Naive B cell (primary cell): Measurements from ENCODE around the gene MRPS18B. TPM values are rescaled to one million over a fixed set of nuclear protein-coding genes. Genes with fewer than 3 reads are reported as not detected.

Experiments used
- ATAC-seq, 2 donors: fragments of 150-1000 bp; cut with Tn5 transposase; 2 replicates each; pipeline ENCODE4 v1.10.0; 2021; ENCODE audit warnings: low read depth in 2 of 2, mild to moderate bottlenecking in 2 of 2, moderate library complexity in 2 of 2
- DNase-seq: peaks from one replicate; pipeline ENCODE4 v3.0.0; 2022
- H3K27ac Mint-ChIP-seq, 6 donors: one replicate each; pipeline ENCODE4 v1.8.0; 2020 to 2022; ENCODE audit warnings: mild to moderate bottlenecking in 6 of 6, mixed read lengths in 6 of 6, moderate library complexity in 5 of 6, inconsistent platforms in 2 of 6
- H3K27me3 Mint-ChIP-seq, 3 donors: one replicate each; pipeline ENCODE4 v1.8.0; 2021 to 2022; ENCODE audit warnings: mixed read lengths in 3 of 3, mild to moderate bottlenecking in 1 of 3
- H3K36me3 Mint-ChIP-seq, 2 donors: one replicate each; pipeline ENCODE4 v1.8.0; 2020 to 2022; ENCODE audit warnings: mixed read lengths in 2 of 2, inconsistent platforms in 1 of 2, mild to moderate bottlenecking in 1 of 2
- H3K4me1 Mint-ChIP-seq, 3 donors: one replicate each; pipeline ENCODE4 v1.8.0; 2020 to 2022; ENCODE audit warnings: mixed read lengths in 3 of 3, inconsistent platforms in 1 of 3, mild to moderate bottlenecking in 1 of 3, moderate library complexity in 1 of 3
- H3K4me3 Mint-ChIP-seq, 8 donors: one replicate each; pipeline ENCODE4 v1.8.0; 2020 to 2022; ENCODE audit warnings: mild to moderate bottlenecking in 8 of 8, mixed read lengths in 8 of 8, moderate library complexity in 8 of 8, inconsistent platforms in 2 of 8
- H3K9me3 Mint-ChIP-seq, 7 donors: one replicate each; pipeline ENCODE4 v1.8.0; 2020 to 2022; ENCODE audit warnings: mixed read lengths in 7 of 7, mild to moderate bottlenecking in 5 of 7, inconsistent platforms in 2 of 7, moderate library complexity in 1 of 7
- polyA plus RNA-seq, 6 donors: library from polyadenylated mRNA; unstranded; fragments of 300-500 nt; fragmentation: Illumina TruSeq; gene quantifications; one replicate each; pipeline ENCODE4 v1.2.3, GENCODE V29; 2021; ENCODE audit warnings: low read depth in 6 of 6

The MRPS18B gene
- polyA plus RNA-seq, 6 donors from 2014 or later = 101 to 221 (median 142) TPM

- H3K4me3 Mint-ChIP-seq = peak overlapping the region in 1 of 8 donors; percentile 97
- ATAC-seq (no peak), DNase-seq (no peak)
- peak overlapping the region in 4 of 6 donors; percentile 80 to 100 (median 92) for H3K27ac Mint-ChIP-seq
- H3K4me1 Mint-ChIP-seq = peaks cover 42 to 63% (median 61%) of the 10 kb centered on the region in 3 donors
- H3K27me3 Mint-ChIP-seq = no peaks in the 10 kb centered on the region
- peaks cover 22 to 30% of the 10 kb centered on the region in 2 donors for H3K36me3 Mint-ChIP-seq
- peaks cover 0 to 4% (median 0%) of the 10 kb centered on the region in 7 donors for H3K9me3 Mint-ChIP-seq
Observed at GRCh38 chr6:30612687-30613248, 4.9 kb upstream of the MRPS18B start.

- Mint-ChIP-seq H3K36me3 (peaks cover 22 to 30% of the 10 kb centered on the region in 2 donors), H3K27ac (peak overlapping the region; percentile 86 to 100 (median 100)), H3K4me3 (peak overlapping the region in 7 of 8 donors; percentile 40 to 97 (median 55)), H3K9me3 (peaks cover 0 to 4% (median 0%) of the 10 kb centered on the region in 7 donors), H3K27me3 (no peaks in the 10 kb centered on the region), H3K4me1 (peaks cover 43 to 64% (median 58%) of the 10 kb centered on the region in 3 donors)
- DNase-seq = no peak
- no peak for ATAC-seq
Observed at GRCh38 chr6:30613251-30614043, 4.2 kb upstream of the MRPS18B start.

GRCh38 chr6:30614044-30614842 is 3.4 kb upstream of the MRPS18B start:
- peaks cover 42 to 66% (median 58%) of the 10 kb centered on the region in 3 donors for H3K4me1 Mint-ChIP-seq
- ATAC-seq (no peak), DNase-seq (no peak)
- peaks cover 22 to 30% of the 10 kb centered on the region in 2 donors for H3K36me3 Mint-ChIP-seq
- H3K4me3 Mint-ChIP-seq = peak overlapping the region; percentile 94 to 100 (median 98)
- H3K27me3 Mint-ChIP-seq = no peaks in the 10 kb centered on the region
- peaks cover 0 to 4% (median 0%) of the 10 kb centered on the region in 7 donors for H3K9me3 Mint-ChIP-seq
- peak overlapping the region; percentile 99 to 100 (median 100) for H3K27ac Mint-ChIP-seq

GRCh38 chr6:30614843-30615218 is 2.8 kb upstream of the MRPS18B start:
- DNase-seq (peak; percentile 89), ATAC-seq (peak; percentile 59 to 60)
- peak overlapping the region; percentile 99 to 100 (median 100) for H3K27ac Mint-ChIP-seq
- H3K4me3 Mint-ChIP-seq = peak overlapping the region; percentile 94 to 100 (median 98)
- H3K27me3 Mint-ChIP-seq = no peaks in the 10 kb centered on the region
- H3K4me1 Mint-ChIP-seq = peaks cover 37 to 65% (median 54%) of the 10 kb centered on the region in 3 donors
- H3K36me3 Mint-ChIP-seq = peaks cover 22 to 30% of the 10 kb centered on the region in 2 donors
- H3K9me3 Mint-ChIP-seq = peaks cover 0 to 4% (median 0%) of the 10 kb centered on the region in 7 donors

- ATAC-seq (no peak), DNase-seq (peak; percentile 42)
- Mint-ChIP-seq H3K9me3 (peaks cover 0 to 4% (median 0%) of the 10 kb centered on the region in 7 donors), H3K4me3 (peak overlapping the region; percentile 94 to 100 (median 98)), H3K4me1 (peaks cover 37 to 60% (median 48%) of the 10 kb centered on the region in 3 donors), H3K36me3 (peaks cover 22 to 30% of the 10 kb centered on the region in 2 donors), H3K27ac (peak overlapping the region; percentile 99 to 100 (median 100)), H3K27me3 (no peaks in the 10 kb centered on the region)
Observed at GRCh38 chr6:30615219-30615957, 2.3 kb upstream of the MRPS18B start.

GRCh38 chr6:30615958-30616810 is 1.5 kb upstream of the MRPS18B start:
- H3K9me3 Mint-ChIP-seq = peaks cover 0 to 4% (median 0%) of the 10 kb centered on the region in 7 donors
- peaks cover 22 to 30% of the 10 kb centered on the region in 2 donors for H3K36me3 Mint-ChIP-seq
- peak overlapping the region; percentile 94 to 100 (median 98) for H3K4me3 Mint-ChIP-seq
- DNase-seq (peak; percentile 50), ATAC-seq (no peak)
- peaks cover 33 to 54% (median 44%) of the 10 kb centered on the region in 3 donors for H3K4me1 Mint-ChIP-seq
- H3K27me3 Mint-ChIP-seq = no peaks in the 10 kb centered on the region
- peak overlapping the region; percentile 99 to 100 (median 100) for H3K27ac Mint-ChIP-seq

- DNase-seq = peak; percentile 99
- Mint-ChIP-seq H3K27me3 (no peaks in the 10 kb centered on the region), H3K27ac (peak within 1 kb of the TSS; percentile 99 to 100 (median 100)), H3K4me1 (peaks cover 25 to 46% (median 36%) of the 10 kb centered on the region in 3 donors), H3K4me3 (peak within 1 kb of the TSS; percentile 94 to 100 (median 98)), H3K36me3 (peaks cover 22 to 30% of the 10 kb centered on the region in 2 donors), H3K9me3 (peaks cover 0 to 4% (median 0%) of the 10 kb centered on the region in 7 donors)
- peak; percentile 70 to 72 for ATAC-seq
Observed at GRCh38 chr6:30616811-30617564, 652 bp upstream of the MRPS18B start, which contains the start of gene PPP1R10. Gene PPP1R10, minus strand, starts transcription at chr6:30617243. Its CDS starts 7,299 bp downstream, at chr6:30609944.

GRCh38 chr6:30618270-30618797 is 694 bp downstream of the MRPS18B start:
- Mint-ChIP-seq H3K27ac (peak overlapping the region; percentile 99 to 100 (median 100)), H3K9me3 (peaks cover 0 to 4% (median 0%) of the 10 kb centered on the region in 7 donors), H3K4me1 (peaks cover 26 to 32% (median 29%) of the 10 kb centered on the region in 3 donors), H3K36me3 (peaks cover 22 to 30% of the 10 kb centered on the region in 2 donors), H3K27me3 (no peaks in the 10 kb centered on the region), H3K4me3 (peak overlapping the region; percentile 94 to 100 (median 98))
- DNase-seq = no peak
- no peak for ATAC-seq

GRCh38 chr6:30619561-30619960 is 1.9 kb downstream of the MRPS18B start:
- ATAC-seq (no peak), DNase-seq (no peak)
- H3K4me3 Mint-ChIP-seq = peak overlapping the region in 5 of 8 donors; percentile 6 to 100 (median 94)
- no peaks in the 10 kb centered on the region for H3K27me3 Mint-ChIP-seq
- H3K9me3 Mint-ChIP-seq = peaks cover 0 to 4% (median 0%) of the 10 kb centered on the region in 7 donors
- peak overlapping the region in 3 of 6 donors; percentile 22 to 100 (median 52) for H3K27ac Mint-ChIP-seq
- peaks cover 22 to 31% of the 10 kb centered on the region in 2 donors for H3K36me3 Mint-ChIP-seq
- peaks cover 18 to 23% (median 21%) of the 10 kb centered on the region in 3 donors for H3K4me1 Mint-ChIP-seq

- Mint-ChIP-seq H3K36me3 (peaks cover 0 to 14% of the 10 kb centered on the region in 2 donors), H3K27me3 (no peaks in the 10 kb centered on the region), H3K9me3 (no peaks in the 10 kb centered on the region), H3K4me1 (peaks cover 19 to 33% (median 25%) of the 10 kb centered on the region in 3 donors), H3K4me3 (peak overlapping the region in 4 of 8 donors; percentile 65 to 89 (median 83)), H3K27ac (peak overlapping the region in 3 of 6 donors; percentile 41 to 93 (median 93))
- DNase-seq = no peak
- no peak for ATAC-seq
Observed at GRCh38 chr6:30625511-30625910, 7.9 kb downstream of the MRPS18B start.
